Epidermal melanocyte (primary cell): Measurements from ENCODE around the gene SLC9A3.

ENCODE experiments used
- DNase-seq: peaks from one replicate; pipeline ENCODE4 v3.0.0; 2011; ENCODE audit warnings: low spot score; ENCODE audit not compliant: insufficient read length

Gene SLC9A3

GRCh38 chr5:463952-464351, 60.3 kb downstream of the SLC9A3 start:
- no peak for DNase-seq

GRCh38 chr5:463301-463700, 60.9 kb downstream of the SLC9A3 start:
- DNase-seq, result no peak

GRCh38 chr5:462051-462481, 62.2 kb downstream of the SLC9A3 start:
- no peak for DNase-seq

- DNase-seq, result no peak
Measured at GRCh38 chr5:460273-460625, 64.0 kb downstream of the SLC9A3 start.

- DNase-seq, result no peak
Measured at GRCh38 chr5:459562-460272, 64.5 kb downstream of the SLC9A3 start.

GRCh38 chr5:458547-459353, 65.5 kb downstream of the SLC9A3 start:
- DNase-seq, result no peak

GRCh38 chr5:457195-457961, 66.9 kb downstream of the SLC9A3 start:
- no peak for DNase-seq

GRCh38 chr5:456351-457194, 67.7 kb downstream of the SLC9A3 start:
- no peak for DNase-seq

- DNase-seq, result no peak
Measured at GRCh38 chr5:455806-456205, 68.4 kb downstream of the SLC9A3 start.

GRCh38 chr5:454936-455335, 69.3 kb downstream of the SLC9A3 start:
- no peak for DNase-seq

GRCh38 chr5:453725-454481, 70.3 kb downstream of the SLC9A3 start:
- DNase-seq, result no peak

GRCh38 chr5:452978-453710, 71.1 kb downstream of the SLC9A3 start:
- DNase-seq, result no peak

- DNase-seq, result no peak
Measured at GRCh38 chr5:451587-452458, 72.4 kb downstream of the SLC9A3 start.

- no peak for DNase-seq
Measured at GRCh38 chr5:449151-449550, 75.1 kb downstream of the SLC9A3 start.

GRCh38 chr5:448766-449090, 75.5 kb downstream of the SLC9A3 start:
- DNase-seq, result no peak

- DNase-seq, result no peak
Measured at GRCh38 chr5:448061-448765, 76.0 kb downstream of the SLC9A3 start.

- no peak for DNase-seq
Measured at GRCh38 chr5:447501-447900, 76.7 kb downstream of the SLC9A3 start.

- DNase-seq, result peak; percentile 48
Measured at GRCh38 chr5:446883-447263, 77.4 kb downstream of the SLC9A3 start.
